Kidney epithelial cell (primary cell): ENCODE data around the gene SQSTM1. TPM values are rescaled to one million over a fixed set of nuclear protein-coding genes. Genes with fewer than 3 reads are reported as not detected.

Experiments used
- DNase-seq: peaks from one replicate; pipeline ENCODE4 v3.0.0-alpha.2; 2010; ENCODE audit warnings: low read depth
- H3K27me3 ChIP-seq: 2 replicates; pipeline ENCODE4 v1.6.0; 2011; ENCODE audit warnings: low read length; ENCODE audit not compliant: control insufficient read depth, insufficient read depth
- H3K36me3 ChIP-seq: 2 replicates; pipeline ENCODE4 v1.5.1; 2011; ENCODE audit warnings: low read length; ENCODE audit not compliant: control insufficient read depth, insufficient read depth
- H3K4me3 ChIP-seq: 2 replicates; pipeline ENCODE4 v1.5.1; 2011; ENCODE audit warnings: low read depth, mild to moderate bottlenecking, control low read depth, low read length
- CTCF ChIP-seq: IDR thresholded peaks from 2 replicates; pipeline ENCODE4 v1.5.1; 2011; ENCODE audit warnings: mild to moderate bottlenecking, moderate library complexity, low read length, control low read depth, inconsistent platforms; ENCODE audit not compliant: insufficient read depth, poor library complexity, severe bottlenecking
- total RNA-seq: library from RNA; depleted of rRNA; stranded (reverse); fragments of >200 nt; gene quantifications from 2 replicates; pipeline ENCODE4 v1.2.3, GENCODE V29; 2015

Gene SQSTM1
- total RNA-seq, 1 donor from 2014 or later, result 905 TPM

- Histone ChIP-seq H3K27me3 (no peaks in the 10 kb centered on the region), H3K4me3 (no peak overlapping the region), H3K36me3 (peaks cover 2% of the 10 kb centered on the region)
- no peak for DNase-seq
- TF ChIP-seq CTCF, result no peak
Measured at GRCh38 chr5:179802950-179803562, 17.6 kb upstream of the SQSTM1 start.

- peaks cover 2% of the 10 kb centered on the region for H3K36me3 ChIP-seq
- no peak overlapping the region for H3K4me3 ChIP-seq
- no peaks in the 10 kb centered on the region for H3K27me3 ChIP-seq
- no peak for DNase-seq
- no peak for TF ChIP-seq CTCF
Measured at GRCh38 chr5:179803651-179804554, 16.8 kb upstream of the SQSTM1 start.

- DNase-seq, result no peak
- no peaks in the 10 kb centered on the region for H3K27me3 ChIP-seq
- H3K36me3 ChIP-seq, result peaks cover 2% of the 10 kb centered on the region
- TF ChIP-seq CTCF, result no peak
- peak overlapping the region; percentile 69 for H3K4me3 ChIP-seq
Measured at GRCh38 chr5:179804555-179804947, 16.2 kb upstream of the SQSTM1 start.

GRCh38 chr5:179805070-179805528 is 15.6 kb upstream of the SQSTM1 start:
- Histone ChIP-seq H3K27me3 (no peaks in the 10 kb centered on the region), H3K4me3 (peak overlapping the region; percentile 69), H3K36me3 (no peaks in the 10 kb centered on the region)
- DNase-seq, result no peak
- no peak for TF ChIP-seq CTCF

- no peaks in the 10 kb centered on the region for H3K36me3 ChIP-seq
- peak overlapping the region; percentile 69 for H3K4me3 ChIP-seq
- no peak for DNase-seq
- no peak for TF ChIP-seq CTCF
- no peaks in the 10 kb centered on the region for H3K27me3 ChIP-seq
Measured at GRCh38 chr5:179805529-179806249, 15.0 kb upstream of the SQSTM1 start.
